Neural cell (in vitro differentiated cells): ENCODE measurements around the gene BCKDHB.

Source experiments
- EP300 ChIP-seq: fragments of 450-650 bp; conservative IDR thresholded peaks from 2 replicates; pipeline ENCODE4 v1.6.1; 2014; ENCODE audit warnings: antibody characterized with exemption, mild to moderate bottlenecking, moderate library complexity; ENCODE audit not compliant: poor library complexity, severe bottlenecking
- EZH2 ChIP-seq: fragments of 200-600, 300-800 bp; shearing (Covaris generic), sonication (generic); IDR thresholded peaks from 2 replicates; pipeline ENCODE4 v1.6.1; 2014; ENCODE audit warnings: antibody characterized with exemption, low read length, borderline replicate concordance, mild to moderate bottlenecking; ENCODE audit not compliant: insufficient read depth, poor library complexity, severe bottlenecking
- MXI1 ChIP-seq: fragments of 450-650 bp; conservative IDR thresholded peaks from 2 replicates; pipeline ENCODE4 v1.6.1; 2014; ENCODE audit warnings: antibody characterized with exemption, mild to moderate bottlenecking; ENCODE audit not compliant: poor library complexity, severe bottlenecking
- POLR2AphosphoS5 ChIP-seq: IDR thresholded peaks from 2 replicates; pipeline ENCODE4 v1.6.1; 2012
- RAD21 ChIP-seq: fragments of 450-650 bp; conservative IDR thresholded peaks from 2 replicates; pipeline ENCODE4 v1.6.1; 2014; ENCODE audit warnings: antibody characterized with exemption, mild to moderate bottlenecking, moderate library complexity
- REST ChIP-seq: IDR thresholded peaks from 2 replicates; pipeline ENCODE4 v1.6.1; 2012; ENCODE audit warnings: borderline replicate concordance
- SMC3 ChIP-seq: fragments of 450-650 bp; conservative IDR thresholded peaks from 2 replicates; pipeline ENCODE4 v1.6.1; 2014; ENCODE audit warnings: antibody characterized with exemption, mild to moderate bottlenecking, moderate library complexity; ENCODE audit not compliant: poor library complexity
- TAF1 ChIP-seq: IDR thresholded peaks from 2 replicates; pipeline ENCODE4 v1.6.1; 2012; ENCODE audit warnings: low read depth
- TF ChIP-seq, protein P1 (sequence below): fragments of 450-650 bp; IDR thresholded peaks from 2 replicates; pipeline ENCODE4 v1.5.1; 2014; ENCODE audit warnings: antibody characterized with exemption, mild to moderate bottlenecking, moderate library complexity; ENCODE audit not compliant: poor library complexity, severe bottlenecking

DNA sequence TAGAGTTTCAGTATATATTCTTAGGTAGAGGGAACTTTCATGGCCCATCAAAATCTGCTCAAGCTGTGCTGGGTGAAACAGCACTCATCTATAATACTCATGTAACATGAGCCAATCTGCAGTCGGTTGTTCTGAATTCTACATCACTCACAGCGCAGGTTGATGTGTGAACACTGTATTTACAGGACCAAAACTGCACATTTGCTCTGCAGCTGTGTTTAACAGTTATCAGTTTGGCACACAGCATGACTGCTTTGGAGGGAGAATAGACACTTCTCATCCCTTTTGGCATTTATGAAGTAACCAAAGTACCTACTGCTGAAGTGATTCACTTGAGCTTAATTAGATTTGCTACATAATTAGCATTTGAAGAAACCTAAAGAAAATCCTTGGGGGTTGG lies 225.1 kb downstream of the BCKDHB start:
- TF ChIP-seq, protein P1, sequence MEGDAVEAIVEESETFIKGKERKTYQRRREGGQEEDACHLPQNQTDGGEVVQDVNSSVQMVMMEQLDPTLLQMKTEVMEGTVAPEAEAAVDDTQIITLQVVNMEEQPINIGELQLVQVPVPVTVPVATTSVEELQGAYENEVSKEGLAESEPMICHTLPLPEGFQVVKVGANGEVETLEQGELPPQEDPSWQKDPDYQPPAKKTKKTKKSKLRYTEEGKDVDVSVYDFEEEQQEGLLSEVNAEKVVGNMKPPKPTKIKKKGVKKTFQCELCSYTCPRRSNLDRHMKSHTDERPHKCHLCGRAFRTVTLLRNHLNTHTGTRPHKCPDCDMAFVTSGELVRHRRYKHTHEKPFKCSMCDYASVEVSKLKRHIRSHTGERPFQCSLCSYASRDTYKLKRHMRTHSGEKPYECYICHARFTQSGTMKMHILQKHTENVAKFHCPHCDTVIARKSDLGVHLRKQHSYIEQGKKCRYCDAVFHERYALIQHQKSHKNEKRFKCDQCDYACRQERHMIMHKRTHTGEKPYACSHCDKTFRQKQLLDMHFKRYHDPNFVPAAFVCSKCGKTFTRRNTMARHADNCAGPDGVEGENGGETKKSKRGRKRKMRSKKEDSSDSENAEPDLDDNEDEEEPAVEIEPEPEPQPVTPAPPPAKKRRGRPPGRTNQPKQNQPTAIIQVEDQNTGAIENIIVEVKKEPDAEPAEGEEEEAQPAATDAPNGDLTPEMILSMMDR: no peak
- no peak for TF ChIP-seq SMC3
- peak; percentile 88 for TF ChIP-seq POLR2AphosphoS5
- no peak for TF ChIP-seq RAD21
- TF ChIP-seq EZH2: no peak
- TF ChIP-seq TAF1: no peak
- no peak for TF ChIP-seq EP300
- TF ChIP-seq REST: no peak
- TF ChIP-seq MXI1: no peak
